GM12891 (cell line): ENCODE data around the gene HLA-DPA1.

Experiments used
- DNase-seq: peaks from one replicate; pipeline ENCODE4 v3.0.0; 2011; ENCODE audit warnings: low spot score; ENCODE audit not compliant: insufficient read length
- FAIRE-seq: peaks from 2 replicates; lab custom pipeline; 2011; peaks lifted over from hg19 to GRCh38; lab: Jason Lieb, UNC
- PAX5 ChIP-seq: IDR thresholded peaks from 2 replicates; pipeline ENCODE4 v1.6.1; 2011; ENCODE audit warnings: low read length, moderate library complexity, mild to moderate bottlenecking; ENCODE audit not compliant: insufficient read depth, severe bottlenecking
- POLR2A ChIP-seq: IDR thresholded peaks from 2 replicates; pipeline ENCODE4 v1.6.1; 2011; ENCODE audit warnings: low read depth, low read length, control low read depth
- POLR2AphosphoS5 ChIP-seq: IDR thresholded peaks from 2 replicates; pipeline ENCODE4 v1.6.1; 2011; ENCODE audit warnings: low read depth, low read length, control low read depth
- POU2F2 ChIP-seq: IDR thresholded peaks from 2 replicates; pipeline ENCODE4 v1.6.1; 2011; ENCODE audit warnings: low read depth, mild to moderate bottlenecking, control low read depth, low read length, moderate library complexity
- SPI1 ChIP-seq: IDR thresholded peaks from 2 replicates; pipeline ENCODE4 v1.6.1; 2011; ENCODE audit warnings: low read depth, low read length, control low read depth
- TAF1 ChIP-seq: IDR thresholded peaks from 2 replicates; pipeline ENCODE4 v1.6.1; 2011; ENCODE audit warnings: low read depth, low read length, control low read depth

The HLA-DPA1 gene

GRCh38 chr6:33077908-33078307, 4.5 kb upstream of the HLA-DPA1 start:
- DNase-seq (no peak), FAIRE-seq (peak; percentile 58)
- TF ChIP-seq POLR2AphosphoS5 (peak; percentile 77), SPI1 (0 out of 2 replicates have a peak, but pooled peaks have one; percentile 22), POLR2A (peak; percentile 70), TAF1 (no peak), POU2F2 (0 out of 2 replicates have a peak, but pooled peaks have one; percentile 23), PAX5 (no peak)

- no peak for DNase-seq
- TF ChIP-seq POU2F2 (0 out of 2 replicates have a peak, but pooled peaks have one; percentile 50), POLR2A (no peak), POLR2AphosphoS5 (peak; percentile 69; the same call in 1 of the 2 replicates), TAF1 (no peak)
- peak; percentile 78 for FAIRE-seq
Observed at GRCh38 chr6:33076406-33076934, 3.0 kb upstream of the HLA-DPA1 start.

- DNase-seq (peak; percentile 40), FAIRE-seq (peak; percentile 95)
Observed at GRCh38 chr6:33075568-33076405, 2.3 kb upstream of the HLA-DPA1 start, which contains the start of gene HLA-DPB1. HLA-DPB1 (plus strand) TSS chr6:33075990; CDS start chr6:33076042, 52 bp downstream.

GRCh38 chr6:33075208-33075567, 1.7 kb upstream of the HLA-DPA1 start:
- TF ChIP-seq TAF1 (no peak), SPI1 (no peak), POLR2A (no peak), POLR2AphosphoS5 (no peak), POU2F2 (no peak), PAX5 (no peak)
- DNase-seq: no peak
- FAIRE-seq: no peak

More at GRCh38 chr6:33075568-33076405, 2.3 kb upstream of the HLA-DPA1 start, which contains the start of gene HLA-DPB1:
- TF ChIP-seq POLR2A (peak; percentile 93), POLR2AphosphoS5 (peak; percentile 86), PAX5 (no peak), SPI1 (peak; percentile 19; the same call in 1 of the 2 replicates), TAF1 (peak; percentile 86), POU2F2 (peak; percentile 65)

- TF ChIP-seq POLR2A: peak; percentile 73; the same call in 1 of the 2 replicates
- TF ChIP-seq POLR2AphosphoS5: peak; percentile 41
- no peak for TF ChIP-seq POU2F2
- peak; percentile 72 for FAIRE-seq
- DNase-seq: no peak
Observed at GRCh38 chr6:33072508-33073100, 845 bp downstream of the HLA-DPA1 start.

- FAIRE-seq: peak; percentile 79
- no peak for DNase-seq
Observed at GRCh38 chr6:33071569-33071968, 1.9 kb downstream of the HLA-DPA1 start.

GRCh38 chr6:33070909-33071308, 2.5 kb downstream of the HLA-DPA1 start:
- no peak for DNase-seq
- TF ChIP-seq POLR2AphosphoS5: 0 out of 2 replicates have a peak, but pooled peaks have one; percentile 31
- TF ChIP-seq PAX5: no peak
- TF ChIP-seq POU2F2: no peak
- TF ChIP-seq POLR2A: peak; percentile 60; the same call in 1 of the 2 replicates
- TF ChIP-seq SPI1: no peak
- no peak for TF ChIP-seq TAF1
- FAIRE-seq: peak; percentile 74

More at GRCh38 chr6:33071569-33071968, 1.9 kb downstream of the HLA-DPA1 start:
- no peak for TF ChIP-seq POLR2AphosphoS5
- no peak for TF ChIP-seq SPI1
- TF ChIP-seq PAX5: no peak
- TF ChIP-seq POU2F2: no peak
- TF ChIP-seq TAF1: no peak
- TF ChIP-seq POLR2A: no peak

- FAIRE-seq (peak; percentile 78), DNase-seq (no peak)
- TF ChIP-seq PAX5 (no peak), POU2F2 (no peak), POLR2A (peak; percentile 60; the same call in 1 of the 2 replicates)
Observed at GRCh38 chr6:33069021-33069738, 4.3 kb downstream of the HLA-DPA1 start.

- no peak for DNase-seq
- TF ChIP-seq POU2F2: peak; percentile 45; the same call in 1 of the 2 replicates
- peak; percentile 89 for TF ChIP-seq POLR2AphosphoS5
- peak; percentile 93 for TF ChIP-seq POLR2A
- TF ChIP-seq TAF1: peak; percentile 23; the same call in 1 of the 2 replicates
- TF ChIP-seq SPI1: no peak
- TF ChIP-seq PAX5: no peak
- FAIRE-seq: peak; percentile 43
Observed at GRCh38 chr6:33066917-33067521, 6.4 kb downstream of the HLA-DPA1 start.
